HG03442 (cell line): Measurements from ENCODE around the gene SH3RF3.

Experiments used
- ATAC-seq: cut with Tn5 transposase; IDR thresholded peaks from one replicate; pipeline ENCODE4 v1.9.1; 2021; ENCODE audit warnings: mild to moderate bottlenecking, moderate library complexity; ENCODE audit not compliant: unreplicated experiment

SH3RF3 gene

GRCh38 chr2:109138449-109138848, 9.4 kb downstream of the SH3RF3 start:
- no peak for ATAC-seq

GRCh38 chr2:109139002-109139401, 10.0 kb downstream of the SH3RF3 start:
- no peak for ATAC-seq

- no peak for ATAC-seq
Measured at GRCh38 chr2:109139865-109140396, 10.9 kb downstream of the SH3RF3 start.

GRCh38 chr2:109141006-109141600, 12.1 kb downstream of the SH3RF3 start:
- ATAC-seq: no peak

GRCh38 chr2:109141727-109142283, 12.8 kb downstream of the SH3RF3 start:
- no peak for ATAC-seq

- ATAC-seq: no peak
Measured at GRCh38 chr2:109142416-109143210, 13.6 kb downstream of the SH3RF3 start.

- peak; percentile 91 for ATAC-seq
Measured at GRCh38 chr2:109143214-109144187, 14.5 kb downstream of the SH3RF3 start.

GRCh38 chr2:109144271-109144670, 15.3 kb downstream of the SH3RF3 start:
- ATAC-seq: no peak

- ATAC-seq: no peak
Measured at GRCh38 chr2:109144721-109145120, 15.7 kb downstream of the SH3RF3 start.

GRCh38 chr2:109145286-109145685, 16.3 kb downstream of the SH3RF3 start:
- ATAC-seq: no peak

GRCh38 chr2:109147405-109147804, 18.4 kb downstream of the SH3RF3 start:
- no peak for ATAC-seq

GRCh38 chr2:109148117-109148746, 19.2 kb downstream of the SH3RF3 start:
- no peak for ATAC-seq

- ATAC-seq: no peak
Measured at GRCh38 chr2:109148991-109149645, 20.1 kb downstream of the SH3RF3 start.

GRCh38 chr2:109150559-109150958, 21.6 kb downstream of the SH3RF3 start:
- ATAC-seq: no peak

- no peak for ATAC-seq
Measured at GRCh38 chr2:109151519-109151918, 22.5 kb downstream of the SH3RF3 start.

GRCh38 chr2:109153005-109153784, 24.2 kb downstream of the SH3RF3 start:
- ATAC-seq: no peak

GRCh38 chr2:109153807-109154206, 24.8 kb downstream of the SH3RF3 start:
- no peak for ATAC-seq

GRCh38 chr2:109154226-109154625, 25.2 kb downstream of the SH3RF3 start:
- ATAC-seq: no peak
